MM.1S (cell line): ENCODE results near the gene UST.

ENCODE experiments used
- DNase-seq: peaks from one replicate; pipeline ENCODE4 v3.0.0-alpha.2; 2015
- H2AFZ ChIP-seq: fragments of 300-600 bp; sonication (generic); 2 replicates; pipeline ENCODE4 v1.6.0; 2016; ENCODE audit warnings: antibody characterized with exemption, low read length
- H3F3A ChIP-seq: fragments of 300-600 bp; sonication (generic); 2 replicates; pipeline ENCODE4 v1.6.1; 2016; ENCODE audit warnings: mild to moderate bottlenecking, antibody characterized with exemption, low read length, moderate library complexity, mixed read lengths; ENCODE audit not compliant: insufficient read depth
- H3K27ac ChIP-seq: fragments of 300-600 bp; sonication (generic); 2 replicates; pipeline ENCODE4 v1.5.1; 2016; ENCODE audit warnings: mild to moderate bottlenecking, low read length
- H3K27me3 ChIP-seq: fragments of 300-600 bp; sonication (generic); replicated peaks from 2 replicates; pipeline ENCODE4 v1.6.0; 2016; ENCODE audit warnings: low read length; ENCODE audit not compliant: insufficient read depth
- H3K36me3 ChIP-seq: fragments of 300-600 bp; sonication (generic); replicated peaks from 2 replicates; pipeline ENCODE4 v1.6.1; 2016; ENCODE audit warnings: mild to moderate bottlenecking, low read length, mixed read lengths; ENCODE audit not compliant: insufficient read depth
- H3K4me1 ChIP-seq: fragments of 300-600 bp; sonication (generic); 2 replicates; pipeline ENCODE4 v1.6.1; 2016; ENCODE audit warnings: low read length, mixed read lengths
- H3K4me2 ChIP-seq: fragments of 300-600 bp; sonication (generic); 2 replicates; pipeline ENCODE4 v1.6.0; 2016; ENCODE audit warnings: low read depth, low read length
- H3K4me3 ChIP-seq: fragments of 300-600 bp; sonication (generic); 2 replicates; pipeline ENCODE4 v1.5.1; 2016; ENCODE audit warnings: low read length, mixed read lengths
- H3K79me2 ChIP-seq: fragments of 300-600 bp; sonication (generic); 2 replicates; pipeline ENCODE4 v1.6.1; 2016; ENCODE audit warnings: mixed run types, low read length, mixed read lengths
- H3K9ac ChIP-seq: fragments of 300-600 bp; sonication (generic); 2 replicates; pipeline ENCODE4 v1.6.1; 2016; ENCODE audit warnings: low read length, mixed read lengths
- H3K9me2 ChIP-seq: fragments of 300-600 bp; sonication (generic); replicated peaks from 2 replicates; pipeline ENCODE4 v1.6.1; 2016; ENCODE audit warnings: mild to moderate bottlenecking, low read length, mixed read lengths; ENCODE audit not compliant: insufficient read depth
- H3K9me3 ChIP-seq: fragments of 300-600 bp; sonication (generic); replicated peaks from 2 replicates; pipeline ENCODE4 v1.6.1; 2016; ENCODE audit warnings: mild to moderate bottlenecking, low read length, mixed read lengths; ENCODE audit not compliant: insufficient read depth
- H4K20me1 ChIP-seq: fragments of 300-600 bp; sonication (generic); 2 replicates; pipeline ENCODE4 v1.6.1; 2016; ENCODE audit warnings: mild to moderate bottlenecking, low read length, moderate library complexity, mixed read lengths; ENCODE audit not compliant: insufficient read depth
- EZH2 ChIP-seq: fragments of 300-600 bp; sonication (generic); optimal IDR thresholded peaks from 2 replicates; pipeline ENCODE3; 2017; ENCODE audit warnings: low read depth, mild to moderate bottlenecking, antibody characterized with exemption, low read length, mixed read lengths
- EZH2phosphoT487 ChIP-seq: fragments of 300-600 bp; sonication (generic); IDR thresholded peaks from 2 replicates; pipeline ENCODE4 v1.6.1; 2018; ENCODE audit warnings: antibody characterized with exemption, low read length
- TF ChIP-seq, protein P1 (sequence below): fragments of 300-600 bp; sonication (generic); IDR thresholded peaks from 2 replicates; pipeline ENCODE4 v1.5.1; 2016; ENCODE audit warnings: antibody characterized with exemption, low read length, mixed read lengths

UST gene

DNA sequence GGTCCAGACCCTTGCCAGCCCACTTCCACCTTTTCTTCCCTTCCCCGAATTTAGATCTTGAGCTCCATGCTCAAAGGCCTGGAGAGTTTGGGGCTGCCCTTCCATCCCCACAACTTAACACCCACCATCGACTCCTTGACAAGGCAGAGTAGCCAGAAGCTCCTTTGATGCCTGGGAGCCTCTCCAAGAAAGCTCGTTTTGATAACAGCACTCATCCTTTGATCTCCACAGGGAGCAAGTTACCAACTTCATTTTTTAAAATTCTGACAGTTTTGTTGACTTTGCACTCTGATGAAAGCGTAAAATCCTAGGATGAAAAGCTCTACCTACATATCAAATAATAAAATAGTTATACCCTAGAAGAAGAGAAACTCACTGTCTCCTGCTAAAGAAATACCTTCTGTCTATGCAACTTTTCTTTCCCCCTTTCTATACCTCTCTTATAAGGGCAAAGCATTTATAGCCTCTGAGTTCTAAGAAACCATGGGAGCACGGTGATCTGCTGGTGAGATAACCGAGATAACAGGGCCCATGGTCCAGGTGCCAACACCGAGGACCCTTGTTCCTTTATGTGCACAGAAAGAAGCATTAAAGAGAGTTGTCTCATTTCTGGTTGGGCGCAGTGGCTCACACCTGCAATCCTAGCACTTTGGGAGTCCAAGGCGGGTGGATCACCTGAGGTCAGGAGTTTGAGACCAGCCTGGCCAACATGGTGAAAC lies 134.9 kb downstream of the UST start:
- no peaks in the 10 kb centered on the region for H4K20me1 ChIP-seq
- TF ChIP-seq EZH2 (no peak), EZH2phosphoT487 (no peak)
- TF ChIP-seq, protein P1, sequence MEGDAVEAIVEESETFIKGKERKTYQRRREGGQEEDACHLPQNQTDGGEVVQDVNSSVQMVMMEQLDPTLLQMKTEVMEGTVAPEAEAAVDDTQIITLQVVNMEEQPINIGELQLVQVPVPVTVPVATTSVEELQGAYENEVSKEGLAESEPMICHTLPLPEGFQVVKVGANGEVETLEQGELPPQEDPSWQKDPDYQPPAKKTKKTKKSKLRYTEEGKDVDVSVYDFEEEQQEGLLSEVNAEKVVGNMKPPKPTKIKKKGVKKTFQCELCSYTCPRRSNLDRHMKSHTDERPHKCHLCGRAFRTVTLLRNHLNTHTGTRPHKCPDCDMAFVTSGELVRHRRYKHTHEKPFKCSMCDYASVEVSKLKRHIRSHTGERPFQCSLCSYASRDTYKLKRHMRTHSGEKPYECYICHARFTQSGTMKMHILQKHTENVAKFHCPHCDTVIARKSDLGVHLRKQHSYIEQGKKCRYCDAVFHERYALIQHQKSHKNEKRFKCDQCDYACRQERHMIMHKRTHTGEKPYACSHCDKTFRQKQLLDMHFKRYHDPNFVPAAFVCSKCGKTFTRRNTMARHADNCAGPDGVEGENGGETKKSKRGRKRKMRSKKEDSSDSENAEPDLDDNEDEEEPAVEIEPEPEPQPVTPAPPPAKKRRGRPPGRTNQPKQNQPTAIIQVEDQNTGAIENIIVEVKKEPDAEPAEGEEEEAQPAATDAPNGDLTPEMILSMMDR: no peak
- H3F3A ChIP-seq: no peaks in the 10 kb centered on the region

DNA sequence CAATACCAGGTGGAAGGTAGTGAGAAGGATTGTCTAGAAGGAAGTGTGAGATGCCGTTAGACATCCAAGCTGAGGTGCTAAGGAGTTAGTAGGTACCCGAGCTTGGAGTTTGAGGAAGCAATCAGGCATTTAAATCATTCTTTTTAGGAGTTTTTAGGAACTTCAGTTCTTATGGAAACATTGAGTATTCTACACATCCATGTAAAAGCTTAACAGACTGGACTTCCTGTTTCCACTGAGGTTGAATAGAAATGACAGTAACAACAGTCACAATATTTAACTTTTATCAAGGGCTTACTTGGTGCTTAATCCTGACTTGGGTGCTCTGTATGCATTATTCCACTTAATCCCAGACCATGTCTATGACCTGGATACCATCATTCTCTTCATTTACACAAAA lies 136.4 kb downstream of the UST start:
- Histone ChIP-seq H3F3A (no peaks in the 10 kb centered on the region), H3K9ac (no peak overlapping the region), H3K9me3 (no peaks in the 10 kb centered on the region), H3K9me2 (no peaks in the 10 kb centered on the region), H3K4me1 (no peaks in the 10 kb centered on the region), H3K4me2 (no peak overlapping the region), H4K20me1 (no peaks in the 10 kb centered on the region), H3K4me3 (no peak overlapping the region), H3K27ac (no peak overlapping the region), H3K36me3 (no peaks in the 10 kb centered on the region), H3K27me3 (no peaks in the 10 kb centered on the region), H2AFZ (no peak overlapping the region), H3K79me2 (no peaks in the 10 kb centered on the region)
- TF ChIP-seq EZH2phosphoT487: no peak
- no peak for TF ChIP-seq EZH2
- TF ChIP-seq, protein P1: no peak
- DNase-seq: no peak

More for the DNA sequence above, 134.9 kb downstream of the UST start:
- no peaks in the 10 kb centered on the region for H3K4me1 ChIP-seq
- H3K27ac ChIP-seq: no peak overlapping the region
- no peaks in the 10 kb centered on the region for H3K79me2 ChIP-seq
- DNase-seq: no peak
- no peak overlapping the region for H2AFZ ChIP-seq
- no peaks in the 10 kb centered on the region for H3K9me3 ChIP-seq
- no peak overlapping the region for H3K4me2 ChIP-seq
- no peaks in the 10 kb centered on the region for H3K9me2 ChIP-seq
- no peaks in the 10 kb centered on the region for H3K36me3 ChIP-seq
- no peaks in the 10 kb centered on the region for H3K27me3 ChIP-seq
- H3K4me3 ChIP-seq: no peak overlapping the region
- H3K9ac ChIP-seq: no peak overlapping the region

DNA sequence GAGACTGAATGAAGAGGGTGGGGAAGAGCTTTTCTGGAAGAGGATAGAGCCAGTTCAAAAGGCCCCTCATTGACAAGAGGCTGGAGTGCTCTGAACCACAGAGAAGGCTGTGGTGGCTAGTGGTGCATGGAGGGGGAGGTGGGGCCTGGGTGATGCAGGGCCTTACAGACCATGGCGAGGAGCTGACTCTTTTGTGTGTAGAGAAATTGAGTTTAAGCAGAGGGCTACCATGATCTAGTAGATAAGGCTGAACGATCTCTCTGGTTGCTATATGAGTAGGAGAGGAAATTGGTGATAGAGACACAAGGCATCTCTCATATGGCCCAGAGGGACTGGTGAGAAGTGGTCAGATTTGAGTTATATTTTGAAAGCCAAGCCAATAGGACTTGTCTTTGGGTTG lies 137.6 kb downstream of the UST start:
- H3K9me3 ChIP-seq: no peaks in the 10 kb centered on the region
- H3K4me1 ChIP-seq: no peaks in the 10 kb centered on the region
- no peak overlapping the region for H3K4me2 ChIP-seq
- H3F3A ChIP-seq: no peaks in the 10 kb centered on the region
- no peak for DNase-seq
- no peak overlapping the region for H3K9ac ChIP-seq
- no peaks in the 10 kb centered on the region for H4K20me1 ChIP-seq
- H3K4me3 ChIP-seq: no peak overlapping the region
- H3K79me2 ChIP-seq: no peaks in the 10 kb centered on the region
- H3K36me3 ChIP-seq: no peaks in the 10 kb centered on the region
- no peak overlapping the region for H3K27ac ChIP-seq
- H3K9me2 ChIP-seq: no peaks in the 10 kb centered on the region
- H3K27me3 ChIP-seq: no peaks in the 10 kb centered on the region
- H2AFZ ChIP-seq: no peak overlapping the region
- TF ChIP-seq EZH2phosphoT487 (no peak), EZH2 (no peak)
- TF ChIP-seq, protein P1: no peak
